GM12892 (cell line): Measurements from ENCODE around the gene SP4.

ENCODE experiments used
- POLR2A ChIP-seq: IDR thresholded peaks from 2 replicates; pipeline ENCODE4 v1.6.1; 2011; ENCODE audit warnings: low read depth, low read length, control low read depth
- TAF1 ChIP-seq: IDR thresholded peaks from 2 replicates; pipeline ENCODE4 v1.6.1; 2011; ENCODE audit warnings: low read depth, mild to moderate bottlenecking, control low read depth, low read length, borderline replicate concordance

DNA sequence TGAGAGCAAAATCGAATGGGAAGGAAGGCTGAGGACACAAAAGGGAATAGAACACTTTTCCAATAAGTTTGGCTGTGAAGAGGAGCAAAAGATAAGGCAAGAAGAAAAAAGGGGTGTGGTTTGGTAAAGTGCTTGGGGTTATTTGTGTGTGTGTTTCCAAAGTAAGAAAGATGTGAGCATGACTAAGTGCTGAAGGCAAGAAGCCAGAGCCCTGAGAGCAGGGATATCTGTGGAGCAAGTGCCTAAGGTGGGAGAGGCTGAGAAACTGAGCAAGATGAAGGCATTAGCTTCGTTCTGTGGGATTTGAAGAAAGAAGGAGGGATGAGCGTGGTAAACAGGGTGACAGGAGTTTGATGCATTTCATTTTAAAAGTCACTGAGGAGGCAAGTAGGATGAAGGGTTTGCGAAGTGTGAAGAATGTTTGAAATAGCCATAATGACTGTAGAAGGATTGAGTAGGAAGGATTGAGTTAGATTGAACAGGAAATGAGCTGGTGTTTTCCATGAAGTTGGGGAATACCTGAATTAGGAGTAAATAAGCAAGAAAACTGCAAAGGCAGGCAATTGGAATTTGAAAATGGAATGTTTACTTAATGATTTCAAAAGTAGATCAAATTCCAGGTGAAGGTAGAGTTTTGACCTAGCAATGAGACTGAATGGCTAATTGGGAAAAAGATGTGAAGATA, 19.9 kb upstream of the SP4 start:
- no peak for TF ChIP-seq POLR2A
- no peak for TF ChIP-seq TAF1
